A549 (cell line): ENCODE measurements around the gene TLNRD1. TPM values are rescaled to one million over a fixed set of nuclear protein-coding genes. Genes with fewer than 3 reads are reported as not detected.
A peak's percentile ranks its signal among the peaks of the same experiment; 100 is the strongest.

Experiments used
- ATAC-seq, 2 experiments: fragments of 200-7000 bp in 1 of 2; fragments of >200 bp in 1 of 2; cut with Nextera tagmentation in 1 of 2; cut with Tn5 transposase in 1 of 2; 3 replicates each; pipeline versions ENCODE4 v1.8.0 to v1.9.1; 2018 to 2020; ENCODE audit warnings: mild to moderate bottlenecking in 1 of 2, moderate library complexity in 1 of 2
- CTCF ChIA-PET: fragments of 300-600 bp; sonication (Branson Sonifier 250); formaldehyde crosslinking; extraction: SDS; loops from one replicate; lab custom pipeline; 2021; ENCODE audit warnings: antibody characterized with exemption, inconsistent platforms; lab: Yijun Ruan, JAX
- POLR2A ChIA-PET: fragments of 350-600 bp; formaldehyde crosslinking; extraction: SDS; loops from one replicate; lab custom pipeline; 2021; ENCODE audit warnings: antibody characterized with exemption, inconsistent platforms; lab: Yijun Ruan, JAX
- DNase-seq, 2 experiments: peaks; one replicate each; pipeline versions ENCODE4 v3.0.0 to v3.0.0-alpha.2; 2011 to 2016; ENCODE audit warnings: low read depth in 1 of 2, low spot score in 1 of 2
- FAIRE-seq: peaks from 2 replicates; lab custom pipeline; 2011; peaks lifted over from hg19 to GRCh38; lab: Jason Lieb, UNC
- H3K27ac ChIP-seq, 2 experiments: fragments of >200 bp; sonication (Bioruptor Twin); formaldehyde crosslinking; 3 replicates each; pipeline ENCODE4 v1.5.1; 2016 to 2017
- H3K4me1 ChIP-seq: fragments of >200 bp; sonication (Bioruptor Twin); formaldehyde crosslinking; 3 replicates; pipeline ENCODE4 v1.6.1; 2016
- H3K4me2 ChIP-seq: fragments of >200 bp; sonication (Bioruptor Twin); formaldehyde crosslinking; 3 replicates; pipeline ENCODE4 v1.6.1; 2016
- H3K4me3 ChIP-seq: fragments of >200 bp; sonication (Bioruptor Twin); formaldehyde crosslinking; 3 replicates; pipeline ENCODE4 v1.5.1; 2016
- H3K9me3 ChIP-seq: fragments of >200 bp; sonication (Bioruptor Twin); formaldehyde crosslinking; 3 replicates; pipeline ENCODE4 v1.6.1; 2016
- BCL3 ChIP-seq: fragments of >200 bp; sonication (Bioruptor Twin); formaldehyde crosslinking; IDR thresholded peaks from 3 replicates; pipeline ENCODE4 v1.6.1; 2016
- CTCF ChIP-seq: fragments of >200 bp; sonication (Bioruptor Twin); formaldehyde crosslinking; IDR thresholded peaks from 3 replicates; pipeline ENCODE4 v1.5.1; 2016
- EHF ChIP-seq: fragments of 250-450 bp; sonication (Bioruptor Pico); IDR thresholded peaks from 2 replicates; pipeline ENCODE4 v1.5.0; 2020; ENCODE audit warnings: mild to moderate bottlenecking
- FOSL2 ChIP-seq, 2 experiments: fragments of 450-650 bp in 1 of 2; fragments of >200 bp in 1 of 2; sonication (Bioruptor Twin) in 1 of 2; formaldehyde crosslinking; IDR thresholded peaks; 2 replicates each; pipeline versions ENCODE4 v1.5.0 to v1.6.1; 2016 to 2020; ENCODE audit warnings: mild to moderate bottlenecking in 1 of 2, moderate library complexity in 1 of 2
- HMGXB4 ChIP-seq: fragments of 250-450 bp; sonication (Bioruptor Pico); IDR thresholded peaks from 2 replicates; pipeline ENCODE4 v1.5.0; 2021; ENCODE audit warnings: mild to moderate bottlenecking, moderate library complexity, borderline replicate concordance
- KDM5A ChIP-seq: fragments of 200-600 bp; sonication (generic); IDR thresholded peaks from 2 replicates; pipeline ENCODE4 v1.6.1; 2016; ENCODE audit warnings: antibody characterized with exemption, mild to moderate bottlenecking
- POLR2A ChIP-seq: IDR thresholded peaks from 2 replicates; pipeline ENCODE4 v1.6.1; 2012; ENCODE audit warnings: mild to moderate bottlenecking, low read length
- RAD21 ChIP-seq, 2 experiments: fragments of >200 bp in 1 of 2; sonication (Bioruptor Twin) in 1 of 2; formaldehyde crosslinking in 1 of 2; IDR thresholded peaks in 1 of 2; conservative IDR thresholded peaks in 1 of 2; 2 replicates in 1 of 2; 3 replicates in 1 of 2; pipeline ENCODE4 v1.6.1; 2012 to 2018; ENCODE audit warnings: inconsistent platforms in 1 of 2
- SMC3 ChIP-seq: fragments of >200 bp; sonication (Bioruptor Twin); formaldehyde crosslinking; IDR thresholded peaks from 3 replicates; pipeline ENCODE4 v1.6.1; 2018; ENCODE audit warnings: inconsistent platforms
- USF2 ChIP-seq: fragments of 450-650 bp; IDR thresholded peaks from 2 replicates; pipeline ENCODE4 v1.6.1; 2014; ENCODE audit warnings: antibody characterized with exemption
- WGBS: methylation state at CpG from one replicate; pipeline ENCODE4 v1.1.6; 2017; ENCODE audit errors: missing lambda C conversion rate; 5-methylcytosine and 5-hydroxymethylcytosine counted together
- polyA plus RNA-seq, 4 experiments: library from polyadenylated mRNA; depleted of rRNA in 3 of 4; stranded (reverse); fragments of >200 nt; fragmentation: RNase III in 1 of 4; extraction: RNeasy Plus Mini Kit Qiagen cat#74134 plus additional on column Dnase treatment in 1 of 4; gene quantifications; 2 replicates in 3 of 4; 3 replicates in 1 of 4; pipeline ENCODE4 v1.2.3, GENCODE V29; 2011 to 2017

Gene TLNRD1
- polyA plus RNA-seq, 2 of the 4 experiments (the other 2 are of a cell fraction) = 6.6 to 7.2 TPM

GRCh38 chr15:80976851-80977250, 23.9 kb upstream of the TLNRD1 start:
- no peaks in the 10 kb centered on the region for H3K9me3 ChIP-seq
- no peak for DNase-seq
- 90% methylated on average over 4 of the region's 4 CpGs for WGBS
- peak in 1 of 2 experiments; percentile 31; a peak in 2 of 6 replicates for ATAC-seq
- POLR2A ChIA-PET = no interaction called here
- no peak for FAIRE-seq
- no peak overlapping the region for H3K4me3 ChIP-seq
- H3K4me2 ChIP-seq = no peak overlapping the region
- no peak overlapping the region for H3K27ac ChIP-seq
- CTCF ChIA-PET = interaction anchor here (0.6 to 3.9 kb wide), 12 partner anchors 9 to 521 kb away, joined by 3 to 21 read pairs (median 4); partner anchors contain the start of gene CEMIP
- TF ChIP-seq POLR2A (no peak), HMGXB4 (CRISPR knock-in tag) (no peak), KDM5A (no peak)
- peaks cover 6% of the 10 kb centered on the region; the same call in 2 of the 3 replicates for H3K4me1 ChIP-seq

GRCh38 chr15:80977627-80978036, 23.1 kb upstream of the TLNRD1 start:
- peaks cover 6% of the 10 kb centered on the region; the same call in 2 of the 3 replicates for H3K4me1 ChIP-seq
- no peak overlapping the region for H3K27ac ChIP-seq
- no peaks in the 10 kb centered on the region for H3K9me3 ChIP-seq
- no peak for FAIRE-seq
- 46% methylated on average over 7 of the region's 7 CpGs for WGBS
- DNase-seq = peak; percentile 68 to 73
- POLR2A ChIA-PET = interaction anchor here (0.8 kb wide), 1 partner anchor 23 kb away, joined by 3 read pairs; the partner anchor contains the start of gene TLNRD1
- no peak overlapping the region for H3K4me2 ChIP-seq
- no peak overlapping the region for H3K4me3 ChIP-seq
- ATAC-seq = peak; percentile 80 to 98
- TF ChIP-seq SMC3 = peak; percentile 41; the same call in 2 of the 3 replicates
- no peak for TF ChIP-seq BCL3
- TF ChIP-seq USF2 = no peak
- TF ChIP-seq RAD21 (conservative IDR thresholded peaks at IDR 0.05 in 1 of 2, IDR thresholded peaks at IDR 0.05 in 1 of 2) = peak; percentile 55 to 74
- peak; percentile 53 for TF ChIP-seq CTCF
- TF ChIP-seq, all 56 proteins: peak for 3
- CTCF ChIA-PET = interaction anchor here (0.6 to 3.9 kb wide), 12 partner anchors 8 to 521 kb away, joined by 3 to 21 read pairs (median 4); partner anchors contain the start of gene CEMIP

- no peak overlapping the region for H3K4me3 ChIP-seq
- TF ChIP-seq FOSL2 (IDR thresholded peaks at IDR 0.05) (no peak), FOSL2 (CRISPR knock-in tag; IDR thresholded peaks at IDR 0.05) (peak; percentile 79), EHF (CRISPR knock-in tag) (no peak)
- FAIRE-seq (peak; percentile 32), DNase-seq (no peak), ATAC-seq (no peak)
- ChIA-PET POLR2A (no interaction called here), CTCF (interaction anchor here (0.9 to 5.6 kb wide), 5 partner anchors 8 to 412 kb away, joined by 3 to 55 read pairs (median 10); no protein-coding TSS in a partner anchor)
- H3K9me3 ChIP-seq = no peaks in the 10 kb centered on the region
- no peak overlapping the region for H3K27ac ChIP-seq
- 90% methylated on average over 7 of the region's 7 CpGs for WGBS
- H3K4me1 ChIP-seq = peaks cover 6% of the 10 kb centered on the region; the same call in 2 of the 3 replicates
- no peak overlapping the region for H3K4me2 ChIP-seq
These were observed 21.9 kb upstream of the TLNRD1 start for GRCh38 chr15:80978685-80979329.
